Thoracic aorta (tissue), 2 donors: ENCODE measurements around the gene SMCO2. TPM values are rescaled to one million over a fixed set of nuclear protein-coding genes. Genes with fewer than 3 reads are reported as not detected.

Experiments used
- ATAC-seq: fragments of 150-250 bp; one replicate; pipeline ENCODE4 v1.8.0; 2017; ENCODE audit warnings: low read depth; ENCODE audit not compliant: insufficient number of reproducible peaks, low FRiP score
- DNase-seq: peaks from one replicate; pipeline ENCODE4 v3.0.0-alpha.2; 2020; ENCODE audit warnings: low spot score
- H3K27ac ChIP-seq, 2 donors: fragments of 200-600 bp; sonication (generic); 1 replicate in 1 of 2; 2 replicates in 1 of 2; pipeline ENCODE4 v1.5.1; 2016; ENCODE audit warnings: mild to moderate bottlenecking in 2 of 2, moderate library complexity in 2 of 2
- H3K27me3 ChIP-seq: fragments of 200-600 bp; sonication (generic); replicated peaks from 2 replicates; pipeline ENCODE4 v1.6.0; 2016; ENCODE audit warnings: mild to moderate bottlenecking; ENCODE audit not compliant: insufficient read depth
- H3K36me3 ChIP-seq: fragments of 200-600 bp; sonication (generic); one replicate; pipeline ENCODE4 v1.5.1; 2016
- H3K4me1 ChIP-seq, 2 donors: fragments of 200-600 bp; sonication (generic); 1 replicate in 1 of 2; 2 replicates in 1 of 2; pipeline versions ENCODE4 v1.5.1 to v1.6.0; 2016; ENCODE audit warnings: low read depth in 2 of 2, mild to moderate bottlenecking in 1 of 2; ENCODE audit not compliant: control insufficient read depth in 1 of 2
- H3K4me3 ChIP-seq: fragments of 200-600 bp; sonication (generic); 2 replicates; pipeline ENCODE4 v1.5.1; 2016; ENCODE audit warnings: mild to moderate bottlenecking
- H3K9me3 ChIP-seq: fragments of 200-600 bp; sonication (generic); 2 replicates; pipeline ENCODE4 v1.5.1; 2016
- total RNA-seq, 2 donors: library from RNA; depleted of rRNA; stranded (reverse); fragments of >200 nt; gene quantifications; one replicate each; pipeline versions ENCODE4 v1.1.0 to v1.2.3, GENCODE V29; 2016
- TF ChIP-seq, protein P1 (sequence below): fragments of 200-600 bp; sonication (generic); IDR thresholded peaks from one replicate; pipeline ENCODE4 v1.5.1; 2019; ENCODE audit warnings: antibody characterized with exemption

Gene SMCO2
- total RNA-seq: not detected

DNA sequence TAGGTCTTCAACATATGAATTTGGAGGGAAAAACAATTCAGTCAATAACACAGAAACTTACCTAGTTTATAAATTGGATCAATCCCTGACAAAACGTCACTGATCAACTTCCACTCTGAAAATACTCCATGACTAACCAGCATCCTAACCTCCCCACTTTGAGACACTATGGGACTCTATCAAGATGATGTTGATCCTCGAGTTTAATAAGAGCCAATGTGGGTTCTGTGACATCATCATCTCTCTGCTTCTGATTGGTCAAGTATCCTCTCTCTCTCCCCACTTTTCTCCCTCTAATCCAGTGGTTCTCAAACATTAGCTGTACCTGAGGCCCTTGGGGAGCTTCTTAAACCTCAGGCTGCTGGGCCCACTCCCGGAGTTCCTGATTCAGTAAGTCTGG is at the start of gene SMCO2:
TSS of gene SMCO2 (plus strand) at position 301 of the 400 bp plus-strand sequence. CDS start 23,896 bp downstream, outside the sequence.
- ATAC-seq (no peak), DNase-seq (no peak)
- H3K36me3 ChIP-seq: no peaks in the 10 kb centered on the region
- H3K9me3 ChIP-seq: peaks cover 6% of the 10 kb centered on the region
- no peaks in the 10 kb centered on the region for H3K4me1 ChIP-seq
- no peak within 1 kb of the TSS for H3K4me3 ChIP-seq
- TF ChIP-seq, protein P1, sequence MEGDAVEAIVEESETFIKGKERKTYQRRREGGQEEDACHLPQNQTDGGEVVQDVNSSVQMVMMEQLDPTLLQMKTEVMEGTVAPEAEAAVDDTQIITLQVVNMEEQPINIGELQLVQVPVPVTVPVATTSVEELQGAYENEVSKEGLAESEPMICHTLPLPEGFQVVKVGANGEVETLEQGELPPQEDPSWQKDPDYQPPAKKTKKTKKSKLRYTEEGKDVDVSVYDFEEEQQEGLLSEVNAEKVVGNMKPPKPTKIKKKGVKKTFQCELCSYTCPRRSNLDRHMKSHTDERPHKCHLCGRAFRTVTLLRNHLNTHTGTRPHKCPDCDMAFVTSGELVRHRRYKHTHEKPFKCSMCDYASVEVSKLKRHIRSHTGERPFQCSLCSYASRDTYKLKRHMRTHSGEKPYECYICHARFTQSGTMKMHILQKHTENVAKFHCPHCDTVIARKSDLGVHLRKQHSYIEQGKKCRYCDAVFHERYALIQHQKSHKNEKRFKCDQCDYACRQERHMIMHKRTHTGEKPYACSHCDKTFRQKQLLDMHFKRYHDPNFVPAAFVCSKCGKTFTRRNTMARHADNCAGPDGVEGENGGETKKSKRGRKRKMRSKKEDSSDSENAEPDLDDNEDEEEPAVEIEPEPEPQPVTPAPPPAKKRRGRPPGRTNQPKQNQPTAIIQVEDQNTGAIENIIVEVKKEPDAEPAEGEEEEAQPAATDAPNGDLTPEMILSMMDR: no peak
- no peak within 1 kb of the TSS for H3K27ac ChIP-seq
- H3K27me3 ChIP-seq: no peaks in the 10 kb centered on the region

- DNase-seq (no peak), ATAC-seq (no peak)
- no peaks in the 10 kb centered on the region for H3K36me3 ChIP-seq
- TF ChIP-seq, protein P1: no peak
- no peaks in the 10 kb centered on the region for H3K27me3 ChIP-seq
- H3K4me1 ChIP-seq: peaks cover 0 to 9% of the 10 kb centered on the region in 2 donors
- no peak overlapping the region for H3K27ac ChIP-seq
- no peak overlapping the region for H3K4me3 ChIP-seq
- H3K9me3 ChIP-seq: no peaks in the 10 kb centered on the region
Observed at GRCh38 chr12:27398466-27398865, 48.1 kb upstream of the SMCO2 start.

DNA sequence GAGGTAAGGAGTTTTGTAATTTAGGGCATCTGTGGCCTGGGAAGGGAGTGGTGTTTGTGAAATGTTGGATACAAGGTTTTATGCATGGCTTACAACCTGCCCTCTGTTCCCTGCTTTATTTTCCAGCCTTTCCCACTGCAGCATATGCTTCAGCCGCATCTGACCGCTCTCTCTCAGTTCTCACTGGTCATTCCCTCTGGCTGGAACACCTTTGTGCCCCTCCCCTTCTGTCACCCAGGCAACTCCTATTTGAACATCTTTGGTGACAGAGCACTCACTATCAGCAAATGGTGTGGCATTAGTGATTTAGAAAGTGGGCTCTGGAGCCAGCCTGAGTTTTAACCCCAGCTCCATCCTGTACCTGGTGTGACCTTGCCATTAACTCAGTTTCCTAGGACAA is 47.5 kb upstream of the SMCO2 start:
- Histone ChIP-seq H3K27ac (no peak overlapping the region), H3K4me3 (no peak overlapping the region), H3K27me3 (no peaks in the 10 kb centered on the region), H3K4me1 (peaks cover 0 to 9% of the 10 kb centered on the region in 2 donors), H3K36me3 (no peaks in the 10 kb centered on the region), H3K9me3 (no peaks in the 10 kb centered on the region)
- no peak for DNase-seq
- no peak for ATAC-seq
- TF ChIP-seq, protein P1: no peak

DNA sequence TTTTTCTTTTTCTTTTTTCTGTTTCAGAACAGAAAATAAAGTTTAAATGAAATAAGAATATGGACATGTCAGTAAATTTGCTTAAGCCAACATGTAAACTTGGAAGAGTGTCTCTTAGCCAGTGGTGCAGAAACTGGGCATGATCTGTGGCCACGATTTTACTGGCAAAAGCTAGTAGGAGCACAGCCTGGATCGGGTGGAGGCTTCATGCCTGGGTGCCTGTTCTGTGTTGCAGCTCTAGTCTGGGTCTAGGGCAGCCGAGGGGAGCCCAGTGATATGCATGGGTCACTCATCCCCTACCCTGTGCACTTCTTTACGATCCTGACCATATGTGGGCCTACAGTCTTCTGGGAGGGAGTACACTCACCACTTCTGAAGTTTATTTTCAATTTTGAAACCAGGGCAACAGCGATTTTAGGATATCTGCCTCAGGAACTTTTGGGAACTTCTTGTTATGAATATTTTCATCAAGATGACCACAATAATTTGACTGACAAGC is 45.6 kb upstream of the SMCO2 start:
- Histone ChIP-seq H3K27ac (no peak overlapping the region), H3K4me1 (peaks cover 0 to 9% of the 10 kb centered on the region in 2 donors), H3K36me3 (no peaks in the 10 kb centered on the region), H3K9me3 (no peaks in the 10 kb centered on the region), H3K4me3 (no peak overlapping the region), H3K27me3 (no peaks in the 10 kb centered on the region)
- TF ChIP-seq, protein P1: no peak
- DNase-seq (no peak), ATAC-seq (no peak)

GRCh38 chr12:27412047-27412446 is 34.5 kb upstream of the SMCO2 start:
- H3K27me3 ChIP-seq: no peaks in the 10 kb centered on the region
- no peaks in the 10 kb centered on the region for H3K4me1 ChIP-seq
- DNase-seq: no peak
- no peak overlapping the region for H3K4me3 ChIP-seq
- H3K27ac ChIP-seq: no peak overlapping the region
- TF ChIP-seq, protein P1: no peak
- no peaks in the 10 kb centered on the region for H3K9me3 ChIP-seq
- no peaks in the 10 kb centered on the region for H3K36me3 ChIP-seq
- ATAC-seq: no peak
